Measurements from ENCODE around the gene RCBTB1.

GRCh38 chr13:49587311-49587847 is 2.0 kb upstream of the RCBTB1 start:
- TF ChIP-seq POLR2AphosphoS5 (IDR thresholded peaks at IDR 0.05; ENCODE audit: low read depth, low read length) (no peak), REST (IDR thresholded peaks at IDR 0.05; ENCODE audit: insufficient read depth in 1 of 2, low read depth in 2 of 2, low read length in 2 of 2) (no peak), TAF1 (IDR thresholded peaks at IDR 0.05; ENCODE audit: borderline replicate concordance, insufficient read depth, low read length) (no peak)
